WTC11 (cell line): ENCODE data around the gene CHST14. TPM values are rescaled to one million over a fixed set of nuclear protein-coding genes. Genes with fewer than 3 reads are reported as not detected.

Experiments
- ATAC-seq: fragments of 200-7000 bp; cut with Tn5 transposase; 2 replicates; pipeline ENCODE4 v1.10.0; 2021; ENCODE audit warnings: mild to moderate bottlenecking, moderate library complexity
- CTCF ChIA-PET: fragments of 300-600 bp; sonication (Branson Sonifier 250); formaldehyde crosslinking; loops from one replicate; lab custom pipeline; 2021; ENCODE audit warnings: antibody characterized with exemption; lab: Charles Lee
- POLR2A ChIA-PET: fragments of 350-600 bp; sonication (Branson Sonifier 250); formaldehyde crosslinking; loops from one replicate; lab custom pipeline; 2021; ENCODE audit warnings: antibody characterized with exemption; lab: Charles Lee
- DNase-seq: peaks from one replicate; pipeline ENCODE4 v3.0.0; 2021; ENCODE audit warnings: low spot score
- H3K27ac Mint-ChIP-seq: 2 replicates; pipeline ENCODE4 v1.8.0; 2021; ENCODE audit warnings: mixed read lengths
- H3K27me3 Mint-ChIP-seq: 2 replicates; pipeline ENCODE4 v1.8.0; 2021; ENCODE audit warnings: low read depth, mild to moderate bottlenecking, moderate library complexity, mixed read lengths
- H3K36me3 Mint-ChIP-seq: 2 replicates; pipeline ENCODE4 v1.8.0; 2021; ENCODE audit warnings: mixed read lengths
- H3K4me1 Mint-ChIP-seq: 2 replicates; pipeline ENCODE4 v1.8.0; 2022; ENCODE audit warnings: mixed read lengths
- H3K4me3 Mint-ChIP-seq: 2 replicates; pipeline ENCODE4 v1.8.0; 2021; ENCODE audit warnings: mild to moderate bottlenecking, moderate library complexity, mixed read lengths
- H3K9me3 Mint-ChIP-seq: 2 replicates; pipeline ENCODE4 v1.8.0; 2021; ENCODE audit warnings: mixed read lengths
- AR ChIP-seq: fragments of 250-450 bp; sonication (Bioruptor Pico); IDR thresholded peaks from 2 replicates; pipeline ENCODE4 v1.9.0; 2021; ENCODE audit warnings: mild to moderate bottlenecking
- ARID4B ChIP-seq: sonication (generic); formaldehyde crosslinking; IDR thresholded peaks from 2 replicates; pipeline ENCODE4 v1.8.0; 2023; ENCODE audit warnings: missing genetic modification reagents, mild to moderate bottlenecking, borderline replicate concordance
- ATF2 ChIP-seq: sonication (generic); formaldehyde crosslinking; IDR thresholded peaks from 2 replicates; pipeline ENCODE4 v1.8.1; 2022; ENCODE audit warnings: low read depth, missing genetic modification reagents, borderline replicate concordance
- ATF3 ChIP-seq: sonication (generic); formaldehyde crosslinking; conservative IDR thresholded peaks from 2 replicates; pipeline ENCODE4 v1.8.1; 2022; ENCODE audit warnings: mild to moderate bottlenecking, missing genetic modification reagents
- CREB1 ChIP-seq: sonication (generic); formaldehyde crosslinking; IDR thresholded peaks from 2 replicates; pipeline ENCODE4 v1.8.0; 2023; ENCODE audit warnings: mild to moderate bottlenecking, missing genetic modification reagents
- EMX1 ChIP-seq: fragments of 250-450 bp; sonication (Bioruptor Pico); IDR thresholded peaks from 2 replicates; pipeline ENCODE4 v1.8.0; 2021; ENCODE audit warnings: mild to moderate bottlenecking
- FOXK1 ChIP-seq: sonication (generic); formaldehyde crosslinking; IDR thresholded peaks from 2 replicates; pipeline ENCODE4 v1.8.0; 2022; ENCODE audit warnings: mild to moderate bottlenecking, moderate library complexity, missing genetic modification reagents
- HMGA2 ChIP-seq: fragments of 250-450 bp; sonication (Bioruptor Pico); IDR thresholded peaks from 2 replicates; pipeline ENCODE4 v1.4.0; 2021; ENCODE audit warnings: mild to moderate bottlenecking, moderate library complexity
- HMGXB4 ChIP-seq: sonication (generic); formaldehyde crosslinking; IDR thresholded peaks from 2 replicates; pipeline ENCODE4 v1.8.1; 2023; ENCODE audit warnings: mild to moderate bottlenecking, moderate library complexity, missing genetic modification reagents
- IRF1 ChIP-seq: sonication (generic); formaldehyde crosslinking; IDR thresholded peaks from 2 replicates; pipeline ENCODE4 v1.8.0; 2023; ENCODE audit warnings: missing genetic modification reagents
- JAZF1 ChIP-seq: fragments of 250-450 bp; sonication (Bioruptor Pico); IDR thresholded peaks from 2 replicates; pipeline ENCODE4 v1.9.0; 2021; ENCODE audit warnings: moderate library complexity, mild to moderate bottlenecking, inconsistent platforms
- JUN ChIP-seq: sonication (generic); formaldehyde crosslinking; IDR thresholded peaks from 2 replicates; pipeline ENCODE4 v1.8.0; 2023; ENCODE audit warnings: mild to moderate bottlenecking, missing genetic modification reagents
- KAT7 ChIP-seq: sonication (generic); formaldehyde crosslinking; IDR thresholded peaks from 2 replicates; pipeline ENCODE4 v1.8.1; 2023; ENCODE audit warnings: missing genetic modification reagents, mild to moderate bottlenecking, borderline replicate concordance
- MXD4 ChIP-seq: fragments of 250-450 bp; sonication (Bioruptor Pico); IDR thresholded peaks from 2 replicates; pipeline ENCODE4 v1.8.0; 2021; ENCODE audit warnings: mild to moderate bottlenecking, moderate library complexity, borderline replicate concordance
- NR3C1 ChIP-seq: sonication (generic); formaldehyde crosslinking; conservative IDR thresholded peaks from 2 replicates; pipeline ENCODE4 v1.8.1; 2023; ENCODE audit warnings: low read depth, mild to moderate bottlenecking, missing genetic modification reagents
- PRRX2 ChIP-seq: fragments of 250-450 bp; sonication (Bioruptor Pico); IDR thresholded peaks from 2 replicates; pipeline ENCODE4 v1.8.0; 2021; ENCODE audit warnings: mild to moderate bottlenecking
- SMAD3 ChIP-seq: sonication (generic); formaldehyde crosslinking; IDR thresholded peaks from 2 replicates; pipeline ENCODE4 v1.8.0; 2022; ENCODE audit warnings: missing genetic modification reagents, mild to moderate bottlenecking, borderline replicate concordance
- SOX15 ChIP-seq: fragments of 250-450 bp; sonication (Bioruptor Pico); IDR thresholded peaks from 2 replicates; pipeline ENCODE4 v1.9.0; 2021; ENCODE audit warnings: mild to moderate bottlenecking
- TEAD1 ChIP-seq: sonication (generic); formaldehyde crosslinking; IDR thresholded peaks from 2 replicates; pipeline ENCODE4 v1.8.0; 2022; ENCODE audit warnings: mild to moderate bottlenecking, missing genetic modification reagents
- ZBTB43 ChIP-seq: sonication (generic); formaldehyde crosslinking; IDR thresholded peaks from 2 replicates; pipeline ENCODE4 v1.8.1; 2023; ENCODE audit warnings: mild to moderate bottlenecking, missing genetic modification reagents
- ZNF263 ChIP-seq: sonication (generic); formaldehyde crosslinking; IDR thresholded peaks from 2 replicates; pipeline ENCODE4 v1.8.1; 2022; ENCODE audit warnings: low read depth, mild to moderate bottlenecking, moderate library complexity, missing genetic modification reagents
- ZNF416 ChIP-seq: fragments of 250-450 bp; sonication (Bioruptor Pico); IDR thresholded peaks from 2 replicates; pipeline ENCODE4 v1.9.0; 2021; ENCODE audit warnings: mild to moderate bottlenecking, inconsistent platforms
- total RNA-seq: library from RNA; stranded (reverse); gene quantifications from 3 replicates; pipeline ENCODE4 v1.2.3, GENCODE V29; 2021

CHST14 gene
- total RNA-seq, 1 experiment from 2014 or later, result 21.3 TPM

GRCh38 chr15:40438712-40439111 lies 32.1 kb upstream of the CHST14 start (continued):
- TF ChIP-seq ZNF416, result no peak
- TF ChIP-seq, all 79 proteins: peak for 0

GRCh38 chr15:40439461-40439959 lies 31.3 kb upstream of the CHST14 start:
- peak overlapping the region; percentile 90 for H3K4me3 Mint-ChIP-seq
- ChIA-PET CTCF (interaction anchor here (0.8 to 2.6 kb wide), 18 partner anchors 11 to 165 kb away, joined by 3 to 23 read pairs (median 5); partner anchors contain the start of genes CCDC9B and INAFM2), POLR2A (interaction anchor here (0.7 to 3.2 kb wide), 8 partner anchors 13 to 552 kb away, joined by 3 to 32 read pairs (median 4); partner anchors contain the start of genes CCDC32, CHST14 and IVD)
- peaks cover 14% of the 10 kb centered on the region for H3K27me3 Mint-ChIP-seq
- ATAC-seq (peak; percentile 32), DNase-seq (peak; percentile 69)
- H3K36me3 Mint-ChIP-seq, result 0 out of 2 replicates have a peak, but pooled peaks cover 3% of the 10 kb centered on the region
- H3K4me1 Mint-ChIP-seq, result peaks cover 56% of the 10 kb centered on the region
- H3K27ac Mint-ChIP-seq, result peak overlapping the region; percentile 78
- no peaks in the 10 kb centered on the region for H3K9me3 Mint-ChIP-seq
- TF ChIP-seq HMGXB4 (CRISPR knock-in tag) (no peak), HMGA2 (CRISPR knock-in tag) (no peak), NR3C1 (no peak), ARID4B (CRISPR knock-in tag) (peak; percentile 37; the same call in 1 of the 2 replicates), IRF1 (no peak), ATF3 (CRISPR knock-in tag) (no peak), SOX15 (CRISPR knock-in tag) (no peak), ATF2 (no peak), JUN (CRISPR knock-in tag) (no peak), JAZF1 (CRISPR knock-in tag) (no peak), FOXK1 (CRISPR knock-in tag) (peak; percentile 47; the same call in 1 of the 2 replicates), SMAD3 (CRISPR knock-in tag) (no peak), ZBTB43 (CRISPR knock-in tag) (0 out of 2 replicates have a peak, but pooled peaks have one; percentile 64), EMX1 (CRISPR knock-in tag) (no peak), KAT7 (CRISPR knock-in tag) (no peak), CREB1 (CRISPR knock-in tag) (no peak), AR (CRISPR knock-in tag) (no peak), TEAD1 (CRISPR knock-in tag) (no peak; the same call in 1 of the 2 replicates), ZNF263 (CRISPR knock-in tag) (no peak), PRRX2 (CRISPR knock-in tag) (no peak), MXD4 (CRISPR knock-in tag) (no peak)
